Body of pancreas (tissue), 4 donors: ENCODE measurements around the gene CBFA2T3.

Source experiments
- CTCF ChIP-seq, 7 experiments: fragments of 450-650 bp in 4 of 7; fragments of 200-600 bp in 3 of 7; sonication (generic) in 3 of 7; IDR thresholded peaks; one replicate each; pipeline ENCODE4 v1.5.1; 2016 to 2019; ENCODE audit warnings: antibody characterized with exemption in 7 of 7
- POLR2A ChIP-seq, 3 donors: fragments of 450-650 bp; IDR thresholded peaks; one replicate each; pipeline ENCODE4 v1.6.1; 2016; ENCODE audit warnings: antibody characterized with exemption in 3 of 3, mild to moderate bottlenecking in 2 of 3

- no peak for TF ChIP-seq POLR2A (IDR thresholded peaks at IDR 0.05)
- TF ChIP-seq CTCF (IDR thresholded peaks at IDR 0.05) = no peak
These were observed 63.9 kb downstream of the CBFA2T3 start for GRCh38 chr16:88913001-88913612.
